NCI-H1417 (cell line): Measurements from ENCODE around the gene TRAF3IP1.
"Not testable (repeated sequence)": the region's sequence is repeated elsewhere in the genome, so short reads cannot be mapped to it uniquely, and the experiment has no call there.

Experiments
- DNase-seq, 3 experiments: peaks; one replicate each; lab custom pipeline; 2025; lab: John Stamatoyannopoulos, UW

The TRAF3IP1 gene

GRCh38 chr2:238426568-238427434, 106.5 kb downstream of the TRAF3IP1 start, which contains the start of gene ASB1:
TSS of gene ASB1 (plus strand) at chr2:238426927. CDS start at chr2:238427071, 144 bp downstream.
- DNase-seq: peak; percentile 78 to 85 (median 84)

- DNase-seq: peak in 1 of 3 experiments; percentile 39
Measured at GRCh38 chr2:238427435-238428162, 107.3 kb downstream of the TRAF3IP1 start.

- DNase-seq: no peak
Measured at GRCh38 chr2:238428866-238429265, 108.5 kb downstream of the TRAF3IP1 start.

GRCh38 chr2:238430781-238431180, 110.5 kb downstream of the TRAF3IP1 start:
- no peak for DNase-seq

GRCh38 chr2:238431456-238431855, 111.1 kb downstream of the TRAF3IP1 start:
- no peak for DNase-seq

- no peak for DNase-seq
Measured at GRCh38 chr2:238433300-238433915, 113.1 kb downstream of the TRAF3IP1 start.

- DNase-seq: no peak
Measured at GRCh38 chr2:238433941-238434845, 113.9 kb downstream of the TRAF3IP1 start.

- no peak for DNase-seq
Measured at GRCh38 chr2:238434846-238435751, 114.8 kb downstream of the TRAF3IP1 start.

- no peak for DNase-seq
Measured at GRCh38 chr2:238435752-238436096, 115.4 kb downstream of the TRAF3IP1 start.

- DNase-seq: no peak
Measured at GRCh38 chr2:238438856-238439849, 118.8 kb downstream of the TRAF3IP1 start.

GRCh38 chr2:238439917-238440316, 119.6 kb downstream of the TRAF3IP1 start:
- no peak for DNase-seq

GRCh38 chr2:238440331-238440730, 120.0 kb downstream of the TRAF3IP1 start:
- DNase-seq: no peak

- DNase-seq: no peak
Measured at GRCh38 chr2:238440767-238441166, 120.4 kb downstream of the TRAF3IP1 start.

- no peak for DNase-seq
Measured at GRCh38 chr2:238441262-238442114, 121.2 kb downstream of the TRAF3IP1 start.

- DNase-seq: not testable (repeated sequence)
Measured at GRCh38 chr2:238442257-238442656, 121.9 kb downstream of the TRAF3IP1 start.

GRCh38 chr2:238444242-238444641, 123.9 kb downstream of the TRAF3IP1 start:
- no peak for DNase-seq

- no peak for DNase-seq
Measured at GRCh38 chr2:238445409-238446190, 125.3 kb downstream of the TRAF3IP1 start.
